GM18511 (cell line): Measurements from ENCODE around the gene GTPBP1.
A peak's percentile ranks its signal among the peaks of the same experiment; 100 is the strongest.

Experiments
- ATAC-seq: cut with Tn5 transposase; IDR thresholded peaks from one replicate; pipeline ENCODE4 v1.9.1; 2021; ENCODE audit warnings: mild to moderate bottlenecking, moderate library complexity; ENCODE audit not compliant: unreplicated experiment

GTPBP1 gene

DNA sequence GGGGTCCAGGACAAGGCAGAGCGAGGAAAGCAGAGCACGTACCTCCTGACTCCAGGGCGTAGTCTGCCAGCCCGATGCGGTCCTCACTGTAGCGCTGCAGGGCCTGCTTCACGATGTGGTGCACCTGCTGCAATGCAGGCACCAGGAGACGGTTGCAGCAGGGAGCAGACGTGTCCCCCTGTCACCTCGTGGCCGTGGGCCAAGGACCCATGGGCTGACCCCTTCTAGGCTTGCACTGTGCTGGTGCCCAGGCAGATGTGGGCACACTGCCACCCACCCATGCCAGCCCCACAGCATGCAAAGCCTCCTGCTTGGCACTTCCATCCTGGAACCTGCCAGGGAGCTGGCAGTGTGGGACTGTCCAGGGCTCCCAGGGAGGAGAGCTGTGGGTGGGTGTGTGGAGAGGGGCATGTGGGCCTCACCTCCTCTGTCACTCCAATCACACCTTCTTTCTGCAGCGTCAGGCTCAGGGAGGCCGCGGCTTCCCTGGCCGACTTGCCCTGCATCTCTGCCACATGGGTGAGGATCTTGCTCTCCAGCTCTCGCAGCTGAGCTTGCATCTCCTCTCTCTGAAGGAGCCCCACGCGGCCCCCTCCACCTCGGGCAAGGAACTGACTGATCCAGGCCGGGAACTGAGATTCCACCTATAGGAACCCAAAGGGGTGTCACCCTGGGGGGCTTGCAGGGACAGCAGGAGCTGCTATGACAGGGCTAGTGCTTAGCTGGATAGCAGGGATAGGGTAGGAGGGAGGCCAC, 33.7 kb downstream of the GTPBP1 start:
- ATAC-seq, result no peak

DNA sequence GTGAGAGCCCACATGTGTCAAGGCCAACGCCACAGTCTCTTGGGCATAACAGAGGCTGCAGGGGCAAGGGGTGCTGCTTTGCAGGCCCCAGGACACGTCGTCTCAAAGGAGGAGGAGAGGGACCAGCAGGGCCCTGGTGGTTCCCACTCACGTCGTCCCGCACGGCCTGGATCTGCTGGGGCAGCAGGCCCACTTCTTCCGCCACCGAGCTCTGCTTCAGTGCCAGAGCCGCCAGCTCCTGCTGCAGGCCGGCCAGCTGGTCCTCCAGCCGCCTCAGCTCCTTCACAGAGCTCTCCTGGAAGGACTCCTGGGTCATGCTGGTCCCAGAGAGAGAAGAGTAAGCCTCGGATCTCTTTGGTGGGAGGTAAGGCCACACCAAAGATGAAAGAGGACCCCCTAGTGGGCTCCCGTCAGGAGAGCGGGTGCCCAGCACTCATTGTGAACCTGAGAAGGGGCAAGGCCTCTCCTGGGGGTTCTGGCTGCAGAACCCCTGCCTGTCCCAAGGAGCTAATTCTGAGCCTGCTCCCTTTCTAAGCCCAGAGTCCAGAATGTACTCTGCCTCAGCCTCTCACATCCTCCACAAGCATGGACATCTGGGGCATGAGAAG, 34.5 kb downstream of the GTPBP1 start:
- no peak for ATAC-seq

DNA sequence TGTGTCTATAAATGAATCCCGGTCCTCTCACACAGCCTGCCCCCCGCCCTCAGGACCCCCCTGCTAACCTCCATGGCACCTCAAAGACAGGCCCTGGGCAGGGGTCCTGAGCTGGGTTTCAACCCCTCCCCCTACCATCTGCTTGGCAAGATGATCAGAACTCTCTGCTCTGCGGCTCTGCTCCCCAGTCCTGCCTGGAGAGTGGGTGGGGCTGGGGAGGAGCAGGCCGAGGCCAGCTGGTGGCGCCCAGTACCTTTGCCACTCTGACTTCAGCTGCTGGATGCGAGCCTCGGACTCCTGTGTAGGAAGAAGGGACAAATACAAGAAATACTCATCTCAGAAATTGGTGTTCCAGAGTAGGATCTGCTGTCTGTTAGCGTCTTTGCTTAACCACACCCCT, 35.0 kb downstream of the GTPBP1 start:
- no peak for ATAC-seq

DNA sequence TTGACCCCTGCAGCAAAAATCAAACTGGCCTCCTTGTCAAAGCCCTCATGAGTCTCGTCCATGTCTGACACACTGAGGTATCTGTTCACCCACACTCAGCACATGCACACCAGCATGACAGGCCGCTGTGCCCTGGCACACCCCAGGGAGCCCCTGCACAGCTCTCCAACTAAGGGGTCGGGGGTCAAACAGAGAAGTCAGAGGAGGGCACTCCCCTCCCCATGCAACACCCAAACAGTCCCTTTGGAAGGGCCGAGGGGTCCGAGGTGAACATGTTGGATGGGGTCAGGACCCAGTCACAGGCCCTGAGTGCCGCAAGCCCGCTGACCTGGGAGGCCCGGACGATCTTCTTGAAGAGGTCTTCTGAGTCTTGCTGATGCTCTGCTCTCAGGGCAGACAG, 35.4 kb downstream of the GTPBP1 start:
- no peak for ATAC-seq

DNA sequence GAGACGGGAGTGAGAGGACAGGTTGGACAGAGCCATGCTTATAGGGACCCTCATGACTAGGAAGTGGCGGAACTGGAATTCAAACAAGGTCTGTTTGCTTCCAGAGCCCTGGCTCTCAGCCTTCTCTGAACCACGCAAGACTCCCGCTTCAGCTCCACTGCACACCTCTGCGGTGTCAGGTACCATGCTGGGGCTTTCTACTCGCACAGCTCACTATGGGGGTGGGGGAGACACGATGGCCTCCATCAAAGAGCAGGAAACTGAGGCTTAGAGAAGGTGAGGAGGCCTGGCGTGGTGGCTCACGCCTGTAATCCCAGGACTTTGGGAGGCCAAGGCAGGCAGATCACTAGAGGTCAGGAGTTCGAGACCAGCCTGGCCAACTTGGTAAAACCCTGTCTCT, 35.8 kb downstream of the GTPBP1 start:
- no peak for ATAC-seq

DNA sequence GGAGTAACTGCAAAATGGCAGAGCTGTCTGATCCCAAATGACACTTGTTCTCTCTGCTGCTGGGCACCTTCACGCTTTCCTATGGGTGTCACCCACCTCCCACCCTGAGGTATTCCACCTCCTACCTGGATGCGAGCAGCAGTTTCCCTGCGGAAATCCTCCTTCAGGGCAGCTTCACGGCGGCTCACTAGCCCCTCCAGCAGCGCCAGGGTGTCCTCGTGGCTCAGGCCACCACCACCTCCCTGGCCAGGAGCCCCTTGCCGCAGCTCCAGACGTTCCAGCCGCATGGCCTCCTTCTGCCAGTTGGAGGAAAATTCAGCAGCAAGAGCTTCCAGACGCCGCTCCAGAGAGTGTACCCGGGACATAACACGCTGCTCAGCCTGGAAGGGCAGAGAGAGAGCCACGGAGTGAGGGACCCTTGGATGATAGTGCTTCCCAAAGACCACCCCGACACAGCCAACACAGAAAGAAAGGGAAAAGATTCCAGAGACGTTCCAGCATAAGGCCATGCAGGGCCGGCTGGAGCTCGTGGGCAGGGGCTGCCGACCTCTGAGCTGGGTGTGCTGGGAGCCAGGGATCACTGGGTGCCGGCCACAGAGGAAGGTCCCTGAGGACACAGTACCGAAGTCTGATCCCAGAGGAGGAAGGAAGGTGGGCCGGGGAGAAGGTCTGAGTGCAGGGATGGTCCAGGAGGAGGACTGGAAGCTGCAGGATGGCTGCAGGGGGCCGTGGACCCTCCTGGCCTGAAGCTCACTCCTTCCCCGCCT, 36.6 kb downstream of the GTPBP1 start:
- no peak for ATAC-seq

DNA sequence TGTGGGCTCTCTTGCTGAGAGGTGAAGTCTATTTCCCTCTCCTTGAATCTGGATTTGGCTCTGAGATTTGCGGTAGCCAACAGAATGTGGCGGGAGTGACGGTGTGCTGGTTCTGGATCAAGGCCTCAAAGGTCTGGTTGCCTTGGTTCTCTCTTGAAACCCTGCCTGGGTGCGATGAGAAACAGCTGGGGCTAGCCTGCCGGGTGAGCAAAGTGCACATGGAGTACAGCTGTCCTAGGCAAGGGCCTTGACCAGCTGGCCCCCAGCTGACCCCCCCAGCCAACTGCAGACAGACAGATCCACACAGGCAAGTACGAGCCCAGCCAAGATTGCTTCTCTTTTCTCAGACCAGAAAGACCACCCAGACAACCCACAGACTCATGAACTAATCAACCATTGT, 39.2 kb downstream of the GTPBP1 start:
- ATAC-seq, result no peak

DNA sequence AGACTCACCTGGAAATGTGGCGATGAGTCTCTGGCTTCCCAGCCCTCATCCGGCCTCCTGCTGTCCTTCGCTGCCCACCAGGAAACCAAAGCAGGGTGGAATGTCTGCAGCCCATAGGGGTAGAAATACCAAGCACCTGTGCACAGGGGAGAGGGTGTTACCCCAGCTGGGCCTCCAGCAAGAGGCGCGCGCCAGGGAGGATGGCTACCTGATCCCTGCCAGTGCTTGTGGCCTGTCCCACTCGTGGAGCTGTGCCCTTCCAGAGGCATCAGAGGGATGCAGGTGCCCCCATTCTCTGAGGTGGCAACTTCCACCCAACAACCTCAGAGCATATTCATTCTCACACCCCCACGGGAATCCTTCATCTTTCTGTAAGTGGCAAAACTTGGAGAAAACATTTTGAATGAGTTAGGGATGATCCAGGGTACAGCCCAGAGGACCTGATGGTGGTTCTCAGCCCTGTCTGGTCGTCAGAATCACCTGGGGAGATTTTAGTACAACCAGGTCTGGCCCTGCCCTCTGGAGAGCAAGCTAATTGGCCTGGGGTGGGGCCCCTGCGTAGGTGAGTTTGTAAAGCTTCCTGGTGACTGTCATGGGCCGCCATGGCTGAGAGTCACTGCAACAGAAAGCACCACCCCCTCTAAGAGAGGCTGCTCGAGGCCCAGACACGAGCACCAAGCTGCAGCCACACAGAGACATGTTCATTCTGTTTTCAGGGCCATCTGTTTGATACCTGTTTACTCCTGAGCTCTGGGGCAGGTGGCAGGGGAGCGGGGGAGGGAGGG, 40.1 kb downstream of the GTPBP1 start:
- no peak for ATAC-seq

DNA sequence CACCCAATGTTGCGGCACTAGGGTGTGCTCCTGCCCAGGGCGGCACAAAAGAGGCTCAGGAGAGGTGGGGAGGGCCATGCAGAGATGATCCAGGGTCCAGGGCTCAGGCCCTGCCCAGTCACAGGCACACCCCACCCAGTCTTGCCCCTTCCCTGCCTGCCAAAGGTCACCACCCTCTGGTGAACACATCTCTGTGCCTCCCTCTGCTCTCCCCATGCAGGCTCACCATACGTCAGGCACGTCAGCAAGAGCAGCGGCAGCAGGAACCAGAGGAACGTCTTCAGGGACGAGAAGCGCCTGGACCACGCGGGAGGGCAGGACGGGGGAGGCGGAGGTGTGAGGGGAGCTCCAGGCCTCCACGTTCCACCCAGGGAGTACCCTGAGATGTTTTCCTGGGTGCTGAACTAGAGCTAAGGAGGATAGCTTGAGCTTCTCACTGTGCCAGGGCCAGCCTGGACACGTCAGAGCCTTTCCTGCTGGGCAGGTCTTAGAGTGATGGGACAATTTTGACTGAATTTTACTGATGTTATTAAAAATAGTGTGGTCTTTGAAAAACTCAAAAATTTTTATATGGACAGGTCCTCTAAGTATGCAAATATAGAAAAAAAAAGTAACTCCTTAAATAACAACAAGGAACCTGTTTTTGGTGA, 42.9 kb downstream of the GTPBP1 start:
- ATAC-seq, result no peak

DNA sequence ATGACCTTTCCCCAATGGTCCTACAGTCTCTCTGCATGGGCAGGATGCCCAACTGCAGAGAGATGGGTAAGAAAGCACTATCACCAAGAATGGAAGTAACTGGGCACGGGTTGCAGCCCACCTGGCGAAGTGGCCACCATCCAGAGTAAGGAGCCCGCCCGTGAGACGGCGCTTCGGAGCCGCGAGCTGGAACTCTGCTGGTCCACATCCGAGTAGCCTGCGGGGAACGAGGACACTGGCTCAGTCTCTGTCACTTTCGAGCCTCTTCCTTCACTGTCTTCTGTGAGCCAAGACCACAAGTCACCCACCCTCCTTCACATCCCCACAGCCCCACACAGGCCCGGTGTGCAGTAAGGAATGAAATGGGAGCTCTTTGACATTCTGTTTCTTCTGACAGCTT, 44.4 kb downstream of the GTPBP1 start:
- no peak for ATAC-seq

DNA sequence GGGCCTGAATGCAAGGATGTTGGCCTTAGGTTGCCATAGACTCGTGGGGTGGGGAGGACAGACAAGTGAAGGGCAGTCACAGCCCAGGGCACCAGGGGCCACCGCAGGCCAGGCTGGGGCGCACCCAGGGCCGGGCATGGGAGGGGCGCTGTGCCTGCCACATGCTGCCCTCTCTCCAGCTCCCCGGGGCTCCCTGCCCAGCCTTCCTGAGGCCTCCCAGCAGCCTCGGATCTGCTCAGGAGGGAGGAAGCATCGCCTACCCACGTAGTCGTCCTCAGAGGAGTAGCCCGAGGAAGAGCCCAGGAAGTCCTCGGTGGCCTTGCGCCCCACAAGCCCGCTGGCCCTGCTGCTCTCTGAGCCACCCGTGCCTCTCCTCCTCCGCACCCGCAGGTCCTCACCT, 44.9 kb downstream of the GTPBP1 start:
- no peak for ATAC-seq

DNA sequence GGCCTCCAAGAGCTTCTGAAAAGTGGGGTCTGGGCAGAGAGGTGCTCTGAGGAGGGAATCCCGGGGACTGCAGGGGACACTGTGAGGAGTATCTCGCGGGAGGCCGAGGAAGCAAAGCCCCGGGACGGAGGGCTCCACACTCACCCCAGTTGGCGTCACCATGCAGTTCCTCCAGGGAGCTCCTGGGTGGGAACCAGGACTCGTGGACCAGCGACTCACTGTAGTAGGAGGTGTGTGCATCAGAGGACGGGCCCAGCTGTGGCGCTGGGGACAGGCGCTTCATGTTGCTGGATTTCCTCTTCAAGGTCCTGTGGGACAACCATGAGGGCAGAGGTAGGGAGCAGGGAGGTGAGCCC, 45.3 kb downstream of the GTPBP1 start:
- no peak for ATAC-seq

DNA sequence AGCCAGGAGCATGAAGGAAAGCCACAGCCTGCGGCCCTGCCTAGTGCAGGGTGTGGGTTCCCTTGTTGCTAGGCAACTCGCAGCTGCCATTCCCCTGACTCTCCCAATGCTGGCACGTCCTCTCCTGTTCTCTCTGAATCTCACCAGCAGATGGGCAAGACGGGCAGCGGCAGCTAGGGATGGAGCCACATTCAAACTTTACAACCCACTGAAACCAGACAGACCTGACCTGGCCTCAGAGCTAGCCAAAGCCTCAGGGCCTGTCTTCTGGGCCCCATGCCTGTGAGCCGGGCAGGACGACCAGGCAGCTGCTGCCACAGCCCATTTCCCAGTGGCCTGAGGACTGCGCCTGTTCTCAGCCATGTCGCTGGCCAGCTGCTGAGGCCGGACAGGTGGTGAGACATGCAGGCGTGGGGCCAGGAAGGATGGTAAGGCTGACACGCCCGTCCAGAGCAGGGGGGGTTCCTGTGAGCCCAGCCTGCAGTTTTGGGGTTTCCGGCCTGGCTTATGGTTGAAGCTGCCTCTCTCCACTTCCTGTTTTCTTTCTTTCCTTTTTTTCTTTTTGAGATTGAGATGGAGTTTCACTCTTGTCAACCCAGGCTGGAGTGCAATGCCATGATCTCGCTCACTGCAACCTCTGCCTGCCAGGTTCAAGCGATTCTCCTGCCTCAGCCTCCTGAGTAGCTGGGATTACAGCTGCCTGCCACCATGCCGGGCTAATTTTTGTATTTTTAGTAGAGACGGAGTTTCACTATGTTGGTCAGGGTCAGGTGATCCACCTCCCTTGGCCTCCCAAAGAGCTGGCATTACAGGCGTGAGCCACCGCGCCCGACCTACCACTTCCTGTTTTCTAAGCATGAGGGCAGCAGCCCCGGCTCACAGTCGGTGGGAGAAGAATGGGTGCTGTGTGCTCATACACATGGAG, 45.9 kb downstream of the GTPBP1 start:
- peak; percentile 49 for ATAC-seq

DNA sequence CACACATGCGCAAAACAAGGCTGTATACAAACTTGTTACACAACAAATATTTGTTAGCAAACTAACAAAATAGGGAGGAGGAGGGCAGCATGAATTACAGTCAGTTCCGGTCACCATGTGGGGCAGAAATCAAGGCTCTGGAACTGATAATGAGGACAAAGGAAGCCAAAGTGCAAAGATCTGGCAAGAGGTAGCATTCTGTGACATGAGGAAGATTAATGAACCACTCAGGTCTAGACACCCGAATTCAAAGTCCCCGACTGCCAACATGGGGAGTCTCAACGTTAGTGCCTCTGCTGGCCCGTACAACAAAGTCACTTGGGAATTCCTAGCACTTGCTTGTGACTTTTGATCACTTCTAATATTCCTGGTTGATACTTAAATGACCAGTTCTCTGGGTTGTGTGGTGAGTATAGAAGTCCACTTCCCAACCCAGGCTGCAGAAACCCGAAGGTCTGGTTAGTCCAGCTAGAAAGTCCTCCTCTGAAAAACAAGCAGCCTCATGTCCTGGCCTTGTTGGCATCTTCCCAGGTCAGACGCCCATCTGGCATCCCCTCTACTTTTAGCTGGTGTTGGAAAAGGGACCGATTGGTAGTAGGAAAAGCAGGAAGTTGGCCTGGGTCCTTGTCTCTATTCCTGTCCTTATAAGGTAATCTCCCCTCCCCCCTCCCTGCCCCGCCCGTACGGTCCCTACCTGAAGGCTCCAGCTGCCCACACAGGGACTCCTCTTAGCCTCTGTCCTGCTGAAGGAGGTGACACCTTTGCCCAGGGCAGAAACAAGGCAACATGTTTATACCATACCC, 48.4 kb downstream of the GTPBP1 start:
- ATAC-seq, result no peak

DNA sequence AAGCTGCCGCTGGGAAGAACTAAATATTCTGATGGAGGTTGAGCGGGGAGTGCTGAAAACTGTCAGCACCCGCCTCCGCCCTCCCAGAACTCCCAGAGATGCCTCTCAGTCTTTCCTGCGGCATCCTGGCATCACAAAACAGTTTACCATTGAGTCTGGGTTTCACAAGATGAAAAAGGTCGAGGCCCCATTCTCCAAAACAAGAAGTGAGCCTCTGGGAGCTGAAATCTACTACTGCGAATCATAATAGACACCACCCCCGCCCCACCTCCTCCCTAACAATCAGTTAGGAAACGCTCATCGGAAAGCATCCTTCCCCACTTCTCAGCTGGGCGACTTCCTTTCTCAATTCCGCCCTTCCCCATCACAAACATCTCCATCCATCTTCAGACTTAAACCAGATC, 49.0 kb downstream of the GTPBP1 start:
- no peak for ATAC-seq

DNA sequence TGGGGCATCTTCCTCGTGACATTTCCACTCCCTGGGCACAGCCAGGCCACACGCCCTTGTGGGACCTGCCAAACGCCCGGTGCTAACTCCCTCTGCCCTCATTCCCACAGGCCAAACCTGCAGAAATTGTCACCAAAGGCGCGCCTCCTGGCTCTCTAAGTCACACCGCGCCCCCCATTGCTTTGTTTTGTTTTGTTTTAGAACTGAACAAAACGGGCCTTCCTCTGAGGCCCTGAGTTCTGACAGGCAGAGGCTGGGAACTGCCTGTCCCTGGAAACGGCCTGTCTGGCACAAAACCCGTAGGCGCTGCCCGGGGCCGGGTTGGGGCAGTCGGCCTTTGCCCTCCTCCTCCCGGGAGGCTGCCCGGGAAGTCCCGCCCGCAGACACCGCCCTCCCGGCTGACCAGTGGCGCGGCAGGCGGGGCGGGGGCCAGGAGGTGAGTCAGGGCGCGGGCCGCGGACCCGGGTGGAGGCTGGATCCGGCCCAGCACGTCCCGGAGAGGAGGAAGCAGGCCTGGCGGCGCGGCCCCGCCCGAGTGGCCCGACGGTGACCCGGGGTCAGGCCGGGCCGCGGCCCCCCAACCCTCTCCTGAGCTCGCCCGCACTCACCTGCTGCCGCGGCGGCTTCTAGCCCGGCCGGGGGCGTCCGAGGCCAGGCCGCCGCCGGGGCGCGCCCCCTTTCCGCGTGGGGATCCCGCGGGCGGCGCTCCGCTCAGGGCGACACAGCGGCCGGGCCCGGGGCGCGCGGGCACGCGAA, 49.6 kb downstream of the GTPBP1 start:
- peak; percentile 35 for ATAC-seq

DNA sequence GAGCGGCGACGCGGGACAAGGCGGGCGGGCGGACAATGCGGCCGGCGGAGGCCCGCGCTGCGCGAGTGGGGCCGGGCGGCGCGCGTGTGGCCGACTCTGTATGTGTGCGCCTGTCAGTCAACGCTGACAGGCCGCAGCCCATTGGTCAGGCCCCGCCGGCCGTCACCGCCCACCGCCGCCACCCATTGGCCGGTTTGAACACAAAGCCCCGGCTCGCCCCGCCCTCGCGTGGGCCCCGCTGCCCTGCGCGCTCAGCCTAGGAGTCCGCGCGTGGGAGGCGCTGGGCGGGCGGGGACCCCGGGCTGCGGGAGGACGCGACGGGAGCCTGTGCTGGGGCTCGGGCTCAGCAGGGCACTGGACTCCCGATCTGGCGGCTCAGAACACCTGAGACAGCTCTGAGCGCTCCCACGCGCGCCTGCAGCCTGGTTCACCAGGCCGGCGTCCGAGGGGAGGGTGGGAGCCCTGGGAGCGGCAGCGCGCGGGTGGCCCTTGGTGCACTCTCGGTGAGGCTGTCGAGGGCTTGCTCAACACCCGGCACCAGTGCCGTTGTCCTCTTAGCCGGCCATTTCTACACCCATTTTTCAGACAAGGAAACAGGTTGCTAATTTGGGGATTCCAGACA, 50.3 kb downstream of the GTPBP1 start, which contains the start of gene SUN2:
Gene SUN2, minus strand, starts transcription at position 88 of the 622 bp plus-strand sequence. CDS start 3,370 bp downstream, outside the sequence.
- peak; percentile 64 for ATAC-seq
